ENCODE data around the gene VPS13A. TPM values are rescaled to one million over a fixed set of nuclear protein-coding genes. Genes with fewer than 3 reads are reported as not detected.
A peak's percentile ranks its signal among the peaks of the same experiment; 100 is the strongest.

The VPS13A gene
- 10 to 100 TPM; 33.4 to 47.8 (median 40.7) TPM for total RNA-seq

GRCh38 chr9:77177143-77177893, at the start of gene VPS13A:
VPS13A (plus strand) TSS chr9:77177534; CDS start chr9:77177705, 171 bp downstream.
- peak; percentile 96 for DNase-seq (ENCODE audit: extremely low spot score)
- no peaks in the 10 kb centered on the region for H3K9me3 ChIP-seq
- intact Hi-C loops (cut with DNase I) = loop anchor here (5.0 kb wide), 1 partner anchor 40 kb away; no protein-coding TSS in a partner anchor
- no peaks in the 10 kb centered on the region for H3K36me3 ChIP-seq
- WGBS = no CpG with 5 or more reads among the region's 89 CpGs
- peak within 1 kb of the TSS; percentile 74 to 92 (median 87) for H3K4me3 ChIP-seq
- peaks cover 0 to 24% (median 19%) of the 10 kb centered on the region in 4 donors for H3K4me1 ChIP-seq
- H3K27ac ChIP-seq (replicated peaks in 1 of 4) = peak within 1 kb of the TSS; percentile 88 to 93 (median 90)
- H3K27me3 ChIP-seq = no peaks in the 10 kb centered on the region
- TF ChIP-seq, protein P1, sequence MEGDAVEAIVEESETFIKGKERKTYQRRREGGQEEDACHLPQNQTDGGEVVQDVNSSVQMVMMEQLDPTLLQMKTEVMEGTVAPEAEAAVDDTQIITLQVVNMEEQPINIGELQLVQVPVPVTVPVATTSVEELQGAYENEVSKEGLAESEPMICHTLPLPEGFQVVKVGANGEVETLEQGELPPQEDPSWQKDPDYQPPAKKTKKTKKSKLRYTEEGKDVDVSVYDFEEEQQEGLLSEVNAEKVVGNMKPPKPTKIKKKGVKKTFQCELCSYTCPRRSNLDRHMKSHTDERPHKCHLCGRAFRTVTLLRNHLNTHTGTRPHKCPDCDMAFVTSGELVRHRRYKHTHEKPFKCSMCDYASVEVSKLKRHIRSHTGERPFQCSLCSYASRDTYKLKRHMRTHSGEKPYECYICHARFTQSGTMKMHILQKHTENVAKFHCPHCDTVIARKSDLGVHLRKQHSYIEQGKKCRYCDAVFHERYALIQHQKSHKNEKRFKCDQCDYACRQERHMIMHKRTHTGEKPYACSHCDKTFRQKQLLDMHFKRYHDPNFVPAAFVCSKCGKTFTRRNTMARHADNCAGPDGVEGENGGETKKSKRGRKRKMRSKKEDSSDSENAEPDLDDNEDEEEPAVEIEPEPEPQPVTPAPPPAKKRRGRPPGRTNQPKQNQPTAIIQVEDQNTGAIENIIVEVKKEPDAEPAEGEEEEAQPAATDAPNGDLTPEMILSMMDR (IDR thresholded peaks at IDR 0.05) = peak; percentile 12 to 26 (median 22)
- TF ChIP-seq POLR2AphosphoS5 (IDR thresholded peaks at IDR 0.05) (peak; percentile 84 to 88), EP300 (IDR thresholded peaks at IDR 0.05) (no peak)

DNA sequence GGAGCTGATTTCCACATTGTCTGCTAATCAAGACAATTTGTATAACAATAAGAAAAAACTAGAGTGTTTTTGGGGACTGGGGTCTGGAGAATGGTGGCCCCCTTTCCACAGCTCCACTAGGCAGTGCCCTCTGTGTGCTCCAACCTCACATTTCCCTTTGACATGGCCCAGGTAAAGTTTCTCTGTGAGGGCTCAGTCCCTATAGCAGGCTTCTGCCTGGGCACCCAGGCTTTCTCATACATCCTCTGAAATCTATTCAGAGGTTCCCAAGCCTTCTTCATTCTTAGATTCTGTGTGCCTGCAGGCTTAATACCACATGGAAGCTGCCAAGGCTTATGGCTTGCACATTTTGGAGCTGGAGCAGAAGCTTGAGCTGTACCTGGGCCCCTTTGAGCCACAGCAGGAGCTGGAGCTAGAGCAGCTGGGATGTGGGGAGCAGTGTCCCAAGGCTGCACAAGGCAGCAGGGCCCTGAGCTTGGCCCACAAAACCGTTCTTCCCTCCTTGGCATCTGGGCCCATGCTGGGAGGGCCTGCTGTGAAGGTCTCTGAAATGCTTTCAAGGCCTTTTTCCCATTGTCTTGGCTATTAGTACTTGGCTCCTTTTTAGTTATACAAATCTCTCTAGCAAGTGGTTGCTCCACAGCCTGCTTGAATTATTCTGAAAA, 49.1 kb upstream of the VPS13A start:
- H3K27me3 ChIP-seq = no peaks in the 10 kb centered on the region
- 83% methylated on average over 1 of the region's 1 CpG for WGBS
- intact Hi-C loops (cut with DNase I) = no loop called here

GRCh38 chr9:77131399-77131798, 45.9 kb upstream of the VPS13A start:
- no peak for TF ChIP-seq EP300 (IDR thresholded peaks at IDR 0.05)
- no peak for TF ChIP-seq POLR2AphosphoS5 (IDR thresholded peaks at IDR 0.05)
- no peak for TF ChIP-seq POLR2A (IDR thresholded peaks at IDR 0.05; ENCODE audit: low read depth)
- TF ChIP-seq, protein P1 (IDR thresholded peaks at IDR 0.05) = no peak
- DNase-seq (ENCODE audit: extremely low spot score) = no peak
- no peak overlapping the region for H3K4me3 ChIP-seq
- H3K9me3 ChIP-seq = peaks cover 0 to 7% (median 0%) of the 10 kb centered on the region in 4 donors
- no peak overlapping the region for H3K27ac ChIP-seq (replicated peaks in 1 of 4)
- H3K27me3 ChIP-seq = peaks cover 0 to 3% (median 0%) of the 10 kb centered on the region in 4 donors
- H3K36me3 ChIP-seq = no peaks in the 10 kb centered on the region
- 37% methylated on average over 5 of the region's 5 CpGs for WGBS
- intact Hi-C loops (cut with DNase I) = no loop called here
- no peaks in the 10 kb centered on the region for H3K4me1 ChIP-seq

More for the DNA sequence above, 49.1 kb upstream of the VPS13A start:
- no peak for DNase-seq (ENCODE audit: extremely low spot score)
- no peak overlapping the region for H3K27ac ChIP-seq (replicated peaks in 1 of 4)
- peaks cover 0 to 13% (median 2%) of the 10 kb centered on the region in 4 donors for H3K9me3 ChIP-seq
- no peaks in the 10 kb centered on the region for H3K36me3 ChIP-seq
- H3K4me1 ChIP-seq = no peaks in the 10 kb centered on the region
- H3K4me3 ChIP-seq = no peak overlapping the region
- TF ChIP-seq POLR2A (IDR thresholded peaks at IDR 0.05; ENCODE audit: low read depth) = no peak

GRCh38 chr9:77133011-77133410, 44.3 kb upstream of the VPS13A start:
- no peak overlapping the region for H3K4me3 ChIP-seq
- H3K27me3 ChIP-seq = peaks cover 0 to 3% (median 0%) of the 10 kb centered on the region in 4 donors
- TF ChIP-seq, protein P1 (IDR thresholded peaks at IDR 0.05) = no peak
- TF ChIP-seq EP300 (IDR thresholded peaks at IDR 0.05) = no peak
- no peak for TF ChIP-seq POLR2AphosphoS5 (IDR thresholded peaks at IDR 0.05)
- TF ChIP-seq POLR2A (IDR thresholded peaks at IDR 0.05; ENCODE audit: low read depth) = no peak
- H3K36me3 ChIP-seq = no peaks in the 10 kb centered on the region
- DNase-seq (ENCODE audit: extremely low spot score) = no peak
- no peaks in the 10 kb centered on the region for H3K4me1 ChIP-seq
- peaks cover 0 to 11% (median 0%) of the 10 kb centered on the region in 4 donors for H3K9me3 ChIP-seq
- intact Hi-C loops (cut with DNase I) = no loop called here
- no peak overlapping the region for H3K27ac ChIP-seq (replicated peaks in 1 of 4)
- WGBS = 89% methylated on average over 1 of the region's 1 CpG

- no peak for DNase-seq (ENCODE audit: extremely low spot score)
- no peaks in the 10 kb centered on the region for H3K4me1 ChIP-seq
- no peak overlapping the region for H3K27ac ChIP-seq (replicated peaks in 1 of 4)
- TF ChIP-seq POLR2A (IDR thresholded peaks at IDR 0.05; ENCODE audit: low read depth) = no peak
- TF ChIP-seq, protein P1 (IDR thresholded peaks at IDR 0.05) = no peak
- TF ChIP-seq EP300 (IDR thresholded peaks at IDR 0.05) = no peak
- TF ChIP-seq POLR2AphosphoS5 (IDR thresholded peaks at IDR 0.05) = no peak
- H3K36me3 ChIP-seq = no peaks in the 10 kb centered on the region
- H3K27me3 ChIP-seq = peaks cover 0 to 8% (median 0%) of the 10 kb centered on the region in 4 donors
- peaks cover 0 to 3% (median 0%) of the 10 kb centered on the region in 4 donors for H3K9me3 ChIP-seq
- intact Hi-C loops (cut with DNase I) = loop anchor here (10.0 kb wide), 1 partner anchor 348 kb away; no protein-coding TSS in a partner anchor
- no peak overlapping the region for H3K4me3 ChIP-seq
- WGBS = 68% methylated on average over 2 of the region's 2 CpGs
These were observed 35.0 kb upstream of the VPS13A start for GRCh38 chr9:77142366-77142765.

Measured in esophagus muscularis mucosa (tissue), 4 donors.